ENCODE measurements around the gene TTPAL. TPM values are rescaled to one million over a fixed set of nuclear protein-coding genes. Genes with fewer than 3 reads are reported as not detected.

The TTPAL gene
- total and polyA plus RNA-seq, 3 donors from 2014 or later, result 9.8 to 13.1 (median 12.0) TPM

DNA sequence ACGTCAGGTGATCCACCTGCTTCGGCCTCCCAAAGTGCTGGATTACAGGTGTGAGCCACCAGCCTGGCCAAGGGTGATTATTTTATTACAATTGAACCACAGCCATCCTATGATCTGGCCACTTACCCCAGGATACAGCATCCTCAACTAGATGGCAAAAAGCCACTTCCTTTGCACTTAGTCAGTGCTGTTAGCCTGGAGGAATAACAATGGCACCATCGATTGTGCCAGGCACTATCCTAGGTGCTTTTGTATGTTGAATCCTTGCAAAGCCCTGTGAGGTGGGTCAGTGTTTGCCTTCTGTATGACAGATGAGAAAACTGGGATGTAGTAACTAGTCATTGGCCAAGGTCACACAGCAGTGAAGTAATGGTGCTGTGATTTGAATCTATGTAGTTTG, 11.2 kb upstream of the TTPAL start:
- intact Hi-C loops (cut with DNase I; ENCODE audit: low total_unique reads), result loop anchor here (5.0 kb wide), 1 partner anchor 77 kb away; no protein-coding TSS in a partner anchor
- DNase-seq, result no peak
- Histone ChIP-seq H3K36me3 (ENCODE audit: low read depth, missing control alignments) (no peaks in the 10 kb centered on the region), H3K4me3 (no peak overlapping the region), H3K27me3 (no peaks in the 10 kb centered on the region), H3K27ac (peak overlapping the region in 1 of 2 donors; percentile 70), H3K9me3 (no peaks in the 10 kb centered on the region), H3K4me1 (peaks cover 22% of the 10 kb centered on the region)
- WGBS, 2 donors, result 87 to 89% methylated on average over 3 of the region's 3 CpGs
- TF ChIP-seq CTCF (IDR thresholded peaks at IDR 0.05) (no peak), POLR2A (IDR thresholded peaks at IDR 0.05) (no peak)

GRCh38 chr20:44465001-44465560, 10.6 kb upstream of the TTPAL start:
- no peak for TF ChIP-seq POLR2A (IDR thresholded peaks at IDR 0.05)
- no peak for TF ChIP-seq CTCF (IDR thresholded peaks at IDR 0.05)
- no peak for DNase-seq
- Histone ChIP-seq H3K27ac (peak overlapping the region; percentile 63 to 70), H3K4me1 (peaks cover 22% of the 10 kb centered on the region), H3K4me3 (no peak overlapping the region), H3K36me3 (ENCODE audit: low read depth, missing control alignments) (no peaks in the 10 kb centered on the region), H3K27me3 (no peaks in the 10 kb centered on the region), H3K9me3 (no peaks in the 10 kb centered on the region)
- intact Hi-C loops (cut with DNase I; ENCODE audit: low total_unique reads), result no loop called here
- WGBS, 2 donors, result 64 to 75% methylated on average over 3 of the region's 3 CpGs

GRCh38 chr20:44467289-44467883, 8.3 kb upstream of the TTPAL start:
- Histone ChIP-seq H3K36me3 (ENCODE audit: low read depth, missing control alignments) (no peaks in the 10 kb centered on the region), H3K27me3 (no peaks in the 10 kb centered on the region), H3K4me3 (no peak overlapping the region), H3K4me1 (peaks cover 22% of the 10 kb centered on the region), H3K27ac (peak overlapping the region; percentile 63 to 70), H3K9me3 (no peaks in the 10 kb centered on the region)
- TF ChIP-seq POLR2A (IDR thresholded peaks at IDR 0.05) (no peak), CTCF (IDR thresholded peaks at IDR 0.05) (no peak)
- DNase-seq, result peak; percentile 80
- WGBS, 2 donors, result 60 to 62% methylated on average over 9 to 12 of the region's 12 CpGs
- intact Hi-C loops (cut with DNase I; ENCODE audit: low total_unique reads), result no loop called here

GRCh38 chr20:44468044-44468782, 7.5 kb upstream of the TTPAL start:
- WGBS, 2 donors, result 80 to 87% methylated on average over 8 of the region's 8 CpGs
- intact Hi-C loops (cut with DNase I; ENCODE audit: low total_unique reads), result no loop called here
- H3K4me1 ChIP-seq, result peaks cover 22% of the 10 kb centered on the region
- H3K9me3 ChIP-seq, result no peaks in the 10 kb centered on the region
- no peak for DNase-seq
- no peaks in the 10 kb centered on the region for H3K36me3 ChIP-seq (ENCODE audit: low read depth, missing control alignments)
- no peaks in the 10 kb centered on the region for H3K27me3 ChIP-seq
- no peak overlapping the region for H3K4me3 ChIP-seq
- TF ChIP-seq POLR2A (IDR thresholded peaks at IDR 0.05) (no peak), CTCF (IDR thresholded peaks at IDR 0.05) (no peak)
- peak overlapping the region; percentile 63 to 70 for H3K27ac ChIP-seq

Data from testis (tissue), 3 donors.